RWPE1 (cell line): Measurements from ENCODE around the gene LHX5.

Source experiments
- CTCF ChIA-PET: fragments of 350-600 bp; sonication (Branson Sonifier 250); formaldehyde crosslinking; extraction: SDS; loops from one replicate; lab custom pipeline; 2021; lab: Yijun Ruan, JAX
- POLR2A ChIA-PET: fragments of 400-600 bp; formaldehyde crosslinking; extraction: SDS; loops from one replicate; lab custom pipeline; 2020; ENCODE audit warnings: antibody characterized with exemption; ENCODE audit not compliant: low non-redundant PET; lab: Yijun Ruan, JAX
- DNase-seq: peaks from one replicate; pipeline ENCODE4 v3.0.0; 2012; ENCODE audit warnings: low spot score
- H3K27ac ChIP-seq: fragments of 450-650 bp; 2 replicates; pipeline ENCODE4 v1.5.1; 2017
- TF ChIP-seq, protein P1 (sequence below): fragments of 450-650 bp; conservative IDR thresholded peaks from 2 replicates; pipeline ENCODE4 v1.5.1; 2017; ENCODE audit warnings: low read depth, mild to moderate bottlenecking

The LHX5 gene

DNA sequence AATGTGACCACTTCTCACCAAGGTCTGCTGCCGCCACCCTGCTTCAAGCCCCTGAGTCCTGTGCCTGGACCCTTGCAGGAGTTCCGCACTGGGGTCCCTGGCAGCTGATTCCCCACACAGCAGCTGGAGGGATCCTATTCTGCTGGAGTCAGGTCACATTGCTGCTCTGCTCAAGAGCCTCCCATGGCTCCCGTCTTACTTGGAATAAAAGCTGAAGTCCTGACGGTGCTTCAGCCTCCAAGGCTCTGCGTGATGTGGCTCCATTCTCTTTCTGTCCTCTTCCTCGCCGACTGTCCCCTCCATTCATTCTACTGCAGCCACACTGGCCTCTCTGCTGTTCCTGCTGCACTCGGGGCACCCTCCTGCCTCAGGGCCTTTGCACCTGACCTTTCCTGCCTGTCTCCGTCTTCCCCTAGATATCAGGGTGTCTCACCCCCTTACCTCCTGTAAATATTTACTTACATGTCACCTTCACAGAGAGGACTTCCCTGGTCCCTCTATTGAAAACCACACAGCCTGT is 57.1 kb downstream of the LHX5 start:
- ChIA-PET POLR2A (no interaction called here), CTCF (interaction anchor here (0.5 to 0.7 kb wide), 2 partner anchors 11 to 12 kb away, joined by 3 to 4 read pairs; no protein-coding TSS in a partner anchor)
- TF ChIP-seq, protein P1, sequence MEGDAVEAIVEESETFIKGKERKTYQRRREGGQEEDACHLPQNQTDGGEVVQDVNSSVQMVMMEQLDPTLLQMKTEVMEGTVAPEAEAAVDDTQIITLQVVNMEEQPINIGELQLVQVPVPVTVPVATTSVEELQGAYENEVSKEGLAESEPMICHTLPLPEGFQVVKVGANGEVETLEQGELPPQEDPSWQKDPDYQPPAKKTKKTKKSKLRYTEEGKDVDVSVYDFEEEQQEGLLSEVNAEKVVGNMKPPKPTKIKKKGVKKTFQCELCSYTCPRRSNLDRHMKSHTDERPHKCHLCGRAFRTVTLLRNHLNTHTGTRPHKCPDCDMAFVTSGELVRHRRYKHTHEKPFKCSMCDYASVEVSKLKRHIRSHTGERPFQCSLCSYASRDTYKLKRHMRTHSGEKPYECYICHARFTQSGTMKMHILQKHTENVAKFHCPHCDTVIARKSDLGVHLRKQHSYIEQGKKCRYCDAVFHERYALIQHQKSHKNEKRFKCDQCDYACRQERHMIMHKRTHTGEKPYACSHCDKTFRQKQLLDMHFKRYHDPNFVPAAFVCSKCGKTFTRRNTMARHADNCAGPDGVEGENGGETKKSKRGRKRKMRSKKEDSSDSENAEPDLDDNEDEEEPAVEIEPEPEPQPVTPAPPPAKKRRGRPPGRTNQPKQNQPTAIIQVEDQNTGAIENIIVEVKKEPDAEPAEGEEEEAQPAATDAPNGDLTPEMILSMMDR = no peak
- H3K27ac ChIP-seq = no peak overlapping the region
- DNase-seq = no peak

DNA sequence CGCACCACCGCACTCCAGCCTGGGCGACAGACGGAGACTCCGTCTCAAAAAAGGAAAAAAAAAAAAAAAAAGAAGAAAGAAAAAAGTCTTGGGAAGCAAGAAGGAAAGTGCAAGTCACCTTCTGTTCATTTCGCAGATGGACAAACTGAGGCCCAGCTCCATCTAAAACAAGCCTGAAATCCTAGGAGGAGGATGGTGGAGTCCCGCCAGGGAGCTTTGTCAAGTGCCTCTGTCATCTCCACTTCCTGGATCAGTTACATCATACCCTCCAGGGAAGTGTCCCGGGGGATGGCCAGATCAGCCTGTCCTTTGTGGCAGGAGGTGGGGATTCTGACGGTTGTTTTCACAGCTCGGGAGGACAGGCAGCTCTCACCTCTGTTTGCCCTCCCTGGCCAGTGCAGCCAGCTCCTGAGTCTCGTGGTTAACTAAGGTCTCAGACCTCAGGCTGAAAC is 58.2 kb downstream of the LHX5 start:
- TF ChIP-seq, protein P1 = no peak
- ChIA-PET POLR2A (no interaction called here), CTCF (no interaction called here)
- DNase-seq = no peak
- no peak overlapping the region for H3K27ac ChIP-seq
